Caco-2 (cell line): ENCODE data around the gene JPH2. TPM values are rescaled to one million over a fixed set of nuclear protein-coding genes. Genes with fewer than 3 reads are reported as not detected.
A peak's percentile ranks its signal among the peaks of the same experiment; 100 is the strongest.

Experiments
- BruUV-seq: library from RNA; stranded (reverse); fragments of 400-500 nt; replicated peaks from 2 replicates; lab custom pipeline; 2021; lab: Mats Ljungman, UMichigan
- CTCF ChIA-PET: fragments of 300-600 bp; sonication (Branson Sonifier 250); formaldehyde crosslinking; loops from one replicate; lab custom pipeline; 2022; ENCODE audit warnings: antibody characterized with exemption; lab: Charles Lee
- POLR2A ChIA-PET: fragments of 300-600 bp; sonication (Branson Sonifier 250); formaldehyde crosslinking; loops from one replicate; lab custom pipeline; 2022; ENCODE audit warnings: antibody characterized with exemption; lab: Charles Lee
- DNase-seq, 2 experiments: peaks; one replicate each; pipeline versions ENCODE4 v3.0.0 to v3.0.0-alpha.2; 2020 to 2022
- H3K27me3 ChIP-seq: replicated peaks from 2 replicates; pipeline ENCODE4 v1.6.0; 2011; ENCODE audit warnings: low read length; ENCODE audit not compliant: control insufficient read depth, insufficient read depth
- H3K36me3 ChIP-seq: 2 replicates; pipeline ENCODE4 v1.5.1; 2011; ENCODE audit warnings: low read length; ENCODE audit not compliant: control insufficient read depth, insufficient read depth
- H3K4me1 ChIP-seq: fragments of 250-450 bp; sonication (Bioruptor Pico); 2 replicates; pipeline ENCODE4 v1.5.1; 2020; ENCODE audit warnings: mild to moderate bottlenecking
- H3K4me3 ChIP-seq: 2 replicates; pipeline ENCODE4 v1.5.1; 2011; ENCODE audit warnings: low read depth, mild to moderate bottlenecking, control low read depth, low read length
- H3K9me3 ChIP-seq: fragments of 250-450 bp; sonication (Bioruptor Pico); 2 replicates; pipeline ENCODE4 v1.5.1; 2020; ENCODE audit warnings: mild to moderate bottlenecking, moderate library complexity
- H3K27ac Mint-ChIP-seq: one replicate; pipeline ENCODE4 v1.8.0; 2022; ENCODE audit warnings: mixed read lengths; ENCODE audit not compliant: unreplicated experiment
- H3K27me3 Mint-ChIP-seq: one replicate; pipeline ENCODE4 v1.8.0; 2022; ENCODE audit warnings: mixed read lengths; ENCODE audit not compliant: insufficient read depth, unreplicated experiment
- H3K36me3 Mint-ChIP-seq: one replicate; pipeline ENCODE4 v1.8.0; 2022; ENCODE audit warnings: mild to moderate bottlenecking, mixed read lengths; ENCODE audit not compliant: insufficient read depth, unreplicated experiment
- H3K4me1 Mint-ChIP-seq: one replicate; pipeline ENCODE4 v1.8.0; 2022; ENCODE audit warnings: low read depth, mixed read lengths; ENCODE audit not compliant: unreplicated experiment
- H3K4me3 Mint-ChIP-seq: one replicate; pipeline ENCODE4 v1.8.0; 2022; ENCODE audit warnings: mild to moderate bottlenecking, moderate library complexity, mixed read lengths; ENCODE audit not compliant: unreplicated experiment
- H3K9me3 Mint-ChIP-seq: one replicate; pipeline ENCODE4 v1.8.0; 2022; ENCODE audit warnings: mixed read lengths; ENCODE audit not compliant: unreplicated experiment
- intact Hi-C: fragments of 100-400 bp; cut with micrococcal nuclease; formaldehyde crosslinking; loops from one replicate; pipeline ENCODE4 v1.10.0; 2022; ENCODE audit not compliant: unreplicated experiment
- total RNA-seq: library from RNA; stranded (reverse); gene quantifications from 2 replicates; pipeline ENCODE4 v1.2.3, GENCODE V29; 2022
- TF ChIP-seq, protein P1 (sequence below), 2 experiments: fragments of 200-600 bp in 1 of 2; IDR thresholded peaks; 1 replicate in 1 of 2; 2 replicates in 1 of 2; pipeline versions ENCODE4 v1.5.1 to v1.8.0; 2011 to 2022; ENCODE audit warnings: antibody characterized with exemption in 1 of 2, control low read depth in 1 of 2, inconsistent platforms in 1 of 2, low read depth in 1 of 2, low read length in 1 of 2, mild to moderate bottlenecking in 1 of 2, moderate library complexity in 1 of 2; ENCODE audit not compliant: insufficient read depth in 1 of 2, severe bottlenecking in 1 of 2, unreplicated experiment in 1 of 2

The JPH2 gene
- total RNA-seq, 1 experiment from 2014 or later: 10.5 TPM

DNA sequence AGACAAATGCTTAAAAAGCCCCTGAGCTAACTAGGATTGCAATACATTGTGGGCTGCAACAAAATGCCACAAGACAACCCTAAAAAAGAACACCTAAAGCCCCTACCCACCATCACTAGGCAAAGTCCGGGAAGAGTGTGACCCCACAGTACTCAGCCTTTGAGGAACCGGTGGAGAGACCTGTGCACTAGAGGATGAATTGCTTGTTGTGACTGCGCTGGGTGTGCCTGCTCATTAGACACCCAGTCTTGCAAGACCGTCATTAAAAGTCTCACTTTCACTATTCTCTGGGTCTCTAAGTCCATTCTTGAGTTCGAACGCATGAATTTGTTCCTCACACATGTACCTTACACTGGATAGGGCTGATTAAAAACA lies 88.7 kb downstream of the JPH2 start:
- no peaks in the 10 kb centered on the region for H3K9me3 ChIP-seq
- no peaks in the 10 kb centered on the region for H3K4me1 Mint-ChIP-seq
- no TSS peak for BruUV-seq
- intact Hi-C loops: loop anchor here (5.0 kb wide), 1 partner anchor 1084 kb away; no protein-coding TSS in a partner anchor
- H3K4me1 ChIP-seq: no peaks in the 10 kb centered on the region
- H3K36me3 Mint-ChIP-seq: no peaks in the 10 kb centered on the region
- TF ChIP-seq, protein P1, sequence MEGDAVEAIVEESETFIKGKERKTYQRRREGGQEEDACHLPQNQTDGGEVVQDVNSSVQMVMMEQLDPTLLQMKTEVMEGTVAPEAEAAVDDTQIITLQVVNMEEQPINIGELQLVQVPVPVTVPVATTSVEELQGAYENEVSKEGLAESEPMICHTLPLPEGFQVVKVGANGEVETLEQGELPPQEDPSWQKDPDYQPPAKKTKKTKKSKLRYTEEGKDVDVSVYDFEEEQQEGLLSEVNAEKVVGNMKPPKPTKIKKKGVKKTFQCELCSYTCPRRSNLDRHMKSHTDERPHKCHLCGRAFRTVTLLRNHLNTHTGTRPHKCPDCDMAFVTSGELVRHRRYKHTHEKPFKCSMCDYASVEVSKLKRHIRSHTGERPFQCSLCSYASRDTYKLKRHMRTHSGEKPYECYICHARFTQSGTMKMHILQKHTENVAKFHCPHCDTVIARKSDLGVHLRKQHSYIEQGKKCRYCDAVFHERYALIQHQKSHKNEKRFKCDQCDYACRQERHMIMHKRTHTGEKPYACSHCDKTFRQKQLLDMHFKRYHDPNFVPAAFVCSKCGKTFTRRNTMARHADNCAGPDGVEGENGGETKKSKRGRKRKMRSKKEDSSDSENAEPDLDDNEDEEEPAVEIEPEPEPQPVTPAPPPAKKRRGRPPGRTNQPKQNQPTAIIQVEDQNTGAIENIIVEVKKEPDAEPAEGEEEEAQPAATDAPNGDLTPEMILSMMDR (IDR thresholded peaks at IDR 0.05; ENCODE audit: insufficient read depth in 1 of 2, low read depth in 1 of 2, low read length in 1 of 2, severe bottlenecking in 1 of 2, unreplicated experiment in 1 of 2): no peak
- peaks cover 7% of the 10 kb centered on the region for H3K27me3 Mint-ChIP-seq
- no peaks in the 10 kb centered on the region for H3K36me3 ChIP-seq
- ChIA-PET POLR2A (no interaction called here), CTCF (interaction anchor here (1.2 to 1.3 kb wide), 2 partner anchors 18 to 92 kb away, joined by 4 to 5 read pairs; no protein-coding TSS in a partner anchor)
- no peaks in the 10 kb centered on the region for H3K27me3 ChIP-seq
- no peak for DNase-seq
- H3K27ac Mint-ChIP-seq: no peak overlapping the region
- H3K4me3 Mint-ChIP-seq: no peak overlapping the region
- no peaks in the 10 kb centered on the region for H3K9me3 Mint-ChIP-seq
- H3K4me3 ChIP-seq: no peak overlapping the region

- Mint-ChIP-seq H3K27ac (no peak overlapping the region), H3K4me1 (no peaks in the 10 kb centered on the region), H3K4me3 (no peak overlapping the region), H3K27me3 (peaks cover 7% of the 10 kb centered on the region), H3K36me3 (no peaks in the 10 kb centered on the region), H3K9me3 (no peaks in the 10 kb centered on the region)
- intact Hi-C loops: loop anchor here (5.0 kb wide), 1 partner anchor 1085 kb away; no protein-coding TSS in a partner anchor
- TF ChIP-seq, protein P1 (IDR thresholded peaks at IDR 0.05; ENCODE audit: insufficient read depth in 1 of 2, low read depth in 1 of 2, low read length in 1 of 2, severe bottlenecking in 1 of 2, unreplicated experiment in 1 of 2): no peak
- Histone ChIP-seq H3K27me3 (no peaks in the 10 kb centered on the region), H3K4me1 (no peaks in the 10 kb centered on the region), H3K36me3 (no peaks in the 10 kb centered on the region), H3K9me3 (no peaks in the 10 kb centered on the region), H3K4me3 (no peak overlapping the region)
- ChIA-PET CTCF (interaction anchor here (0.6 to 1.3 kb wide), 3 partner anchors 19 to 704 kb away, joined by 3 to 5 read pairs (median 4); no protein-coding TSS in a partner anchor), POLR2A (no interaction called here)
- BruUV-seq: no TSS peak
- DNase-seq: no peak
These were observed 89.3 kb downstream of the JPH2 start for GRCh38 chr20:44097521-44098255.

- POLR2A ChIA-PET: no interaction called here
- Histone ChIP-seq H3K4me1 (no peaks in the 10 kb centered on the region), H3K27me3 (no peaks in the 10 kb centered on the region), H3K9me3 (no peaks in the 10 kb centered on the region), H3K4me3 (no peak overlapping the region), H3K36me3 (no peaks in the 10 kb centered on the region)
- no TSS peak for BruUV-seq
- no peaks in the 10 kb centered on the region for H3K36me3 Mint-ChIP-seq
- TF ChIP-seq, protein P1 (IDR thresholded peaks at IDR 0.05; ENCODE audit: insufficient read depth in 1 of 2, low read depth in 1 of 2, low read length in 1 of 2, severe bottlenecking in 1 of 2, unreplicated experiment in 1 of 2): no peak
- H3K27me3 Mint-ChIP-seq: peaks cover 7% of the 10 kb centered on the region
- DNase-seq: peak in 1 of 2 experiments; percentile 32
- H3K4me1 Mint-ChIP-seq: no peaks in the 10 kb centered on the region
- no peak overlapping the region for H3K4me3 Mint-ChIP-seq
- no peaks in the 10 kb centered on the region for H3K9me3 Mint-ChIP-seq
- CTCF ChIA-PET: interaction anchor here (0.6 to 1.6 kb wide), 2 partner anchors 94 to 461 kb away, joined by 3 to 6 read pairs; no protein-coding TSS in a partner anchor
- intact Hi-C loops: loop anchor here (5.0 kb wide), 1 partner anchor 1086 kb away; no protein-coding TSS in a partner anchor
- no peak overlapping the region for H3K27ac Mint-ChIP-seq
These were observed 91.2 kb downstream of the JPH2 start for GRCh38 chr20:44095831-44096230.
